NCI-H524 (cell line): ENCODE data around the gene OFD1.

Experiments
- DNase-seq, 2 experiments: peaks; one replicate each; lab custom pipeline; 2025; lab: John Stamatoyannopoulos, UW

Gene OFD1

GRCh38 chrX:13752646-13753045, 18.1 kb downstream of the OFD1 start:
- DNase-seq = peak; percentile 40 to 74

- DNase-seq = no peak
Observed at GRCh38 chrX:13754765-13755164, 20.2 kb downstream of the OFD1 start.

GRCh38 chrX:13755254-13755653, 20.7 kb downstream of the OFD1 start:
- DNase-seq = no peak

- no peak for DNase-seq
Observed at GRCh38 chrX:13756381-13756780, 21.8 kb downstream of the OFD1 start.

- DNase-seq = no peak
Observed at GRCh38 chrX:13759152-13759718, 24.7 kb downstream of the OFD1 start.

- no peak for DNase-seq
Observed at GRCh38 chrX:13760426-13760825, 25.9 kb downstream of the OFD1 start.

- no peak for DNase-seq
Observed at GRCh38 chrX:13761606-13762414, 27.3 kb downstream of the OFD1 start.

GRCh38 chrX:13763489-13763888, 28.9 kb downstream of the OFD1 start:
- no peak for DNase-seq

GRCh38 chrX:13764281-13764680, 29.7 kb downstream of the OFD1 start:
- no peak for DNase-seq

GRCh38 chrX:13764765-13765164, 30.2 kb downstream of the OFD1 start:
- peak; percentile 35 to 72 for DNase-seq

- no peak for DNase-seq
Observed at GRCh38 chrX:13768939-13769338, 34.4 kb downstream of the OFD1 start.

GRCh38 chrX:13770013-13770535, 35.5 kb downstream of the OFD1 start:
- no peak for DNase-seq

- DNase-seq = peak; percentile 52 to 87
Observed at GRCh38 chrX:13774696-13775095, 40.1 kb downstream of the OFD1 start.

GRCh38 chrX:13775837-13776236, 41.3 kb downstream of the OFD1 start:
- no peak for DNase-seq

GRCh38 chrX:13776387-13776786, 41.8 kb downstream of the OFD1 start:
- DNase-seq = no peak

GRCh38 chrX:13778916-13779315, 44.4 kb downstream of the OFD1 start:
- peak in 1 of 2 experiments; percentile 12 for DNase-seq

GRCh38 chrX:13780868-13781427, 46.4 kb downstream of the OFD1 start:
- no peak for DNase-seq

GRCh38 chrX:13786048-13786447, 51.5 kb downstream of the OFD1 start:
- DNase-seq = no peak

GRCh38 chrX:13790206-13791131, 55.9 kb downstream of the OFD1 start:
- DNase-seq = no peak

- no peak for DNase-seq
Observed at GRCh38 chrX:13791145-13791544, 56.6 kb downstream of the OFD1 start.

- no peak for DNase-seq
Observed at GRCh38 chrX:13791559-13791958, 57.0 kb downstream of the OFD1 start.

- no peak for DNase-seq
Observed at GRCh38 chrX:13793897-13794296, 59.3 kb downstream of the OFD1 start.
